ENCODE data around the gene MDFIC.
A peak's percentile ranks its signal among the peaks of the same experiment; 100 is the strongest.

MDFIC gene

DNA sequence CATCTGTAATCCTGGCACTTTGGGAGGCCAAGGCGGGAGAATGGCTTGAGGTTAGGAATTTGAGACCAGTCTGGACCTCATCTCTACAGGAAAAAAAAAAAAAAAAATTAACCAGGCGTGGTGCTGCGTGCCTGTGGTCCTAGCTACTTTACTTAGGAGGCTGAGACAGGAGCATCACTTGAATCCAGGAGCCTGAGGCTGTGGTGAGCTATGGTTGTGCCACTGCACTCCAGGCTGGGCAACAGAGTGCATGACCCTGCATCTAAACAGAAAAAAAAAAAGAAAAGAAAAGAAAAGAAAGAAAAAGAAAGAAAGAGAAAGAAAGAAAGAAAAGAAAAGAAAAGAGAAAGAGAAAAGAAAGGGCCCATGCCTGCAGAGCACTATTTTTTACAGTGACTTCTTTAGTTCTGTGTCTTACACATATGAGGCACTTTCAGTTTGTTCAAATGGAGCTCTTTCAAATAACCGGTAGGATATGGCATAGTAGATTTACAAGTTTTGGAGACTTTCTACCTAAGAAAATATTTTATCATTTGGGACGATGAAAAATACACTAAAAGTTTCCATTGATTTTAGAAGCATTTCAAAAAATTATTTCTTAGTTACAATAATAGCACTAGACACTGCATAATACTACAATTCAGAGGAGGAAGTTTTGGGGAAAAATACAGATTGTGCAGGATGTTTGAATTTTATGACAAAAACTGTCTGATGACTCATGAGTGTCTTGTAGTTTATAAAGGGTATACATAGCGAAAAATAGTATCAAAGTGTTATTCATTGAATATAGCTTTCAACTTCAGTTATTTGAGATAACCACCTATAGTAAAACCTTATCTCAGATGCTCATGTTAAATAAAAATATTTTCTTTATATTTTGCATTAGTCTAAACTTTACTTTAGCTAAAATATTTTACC is 75.9 kb downstream of the MDFIC start:
- no peak for DNase-seq (ENCODE audit: low spot score)

DNA sequence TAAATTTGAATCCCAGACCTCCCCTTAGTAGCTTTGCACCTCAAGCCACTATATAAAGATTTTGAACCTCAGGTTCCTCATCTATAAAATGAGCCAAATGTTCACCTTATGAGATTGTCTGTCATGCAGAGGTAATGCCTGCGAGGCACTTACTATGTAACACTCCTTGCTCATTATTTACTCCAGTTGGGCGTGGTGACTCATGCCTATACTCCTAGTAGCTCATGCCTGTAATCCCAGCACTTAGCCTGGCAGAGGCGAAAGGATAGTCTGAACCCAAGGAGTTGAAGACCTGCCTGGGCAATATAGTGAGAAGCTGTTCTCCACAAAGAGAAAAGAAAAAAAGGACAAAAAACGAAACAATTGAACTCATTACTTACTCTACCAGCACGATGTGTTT is 82.2 kb downstream of the MDFIC start:
- DNase-seq (ENCODE audit: low spot score): no peak

DNA sequence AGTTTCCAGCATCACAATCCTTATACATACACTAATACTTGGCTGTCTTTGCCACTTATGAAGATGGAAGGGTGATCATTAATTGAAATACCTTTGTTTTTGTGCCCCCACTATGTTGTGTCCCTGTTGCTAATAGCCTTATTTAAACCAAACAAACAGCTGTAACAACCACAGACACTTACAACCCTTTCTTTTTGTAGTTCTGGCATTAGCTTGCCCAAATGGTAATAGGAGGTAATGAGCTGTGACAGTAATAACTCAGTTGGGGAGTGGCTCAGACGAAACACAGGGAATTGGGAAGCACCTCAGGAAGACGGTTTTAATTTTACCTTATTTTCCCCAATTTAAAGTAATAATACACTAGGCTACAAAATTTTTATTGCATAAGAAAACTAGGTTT is 83.4 kb downstream of the MDFIC start:
- DNase-seq (ENCODE audit: low spot score): no peak

DNA sequence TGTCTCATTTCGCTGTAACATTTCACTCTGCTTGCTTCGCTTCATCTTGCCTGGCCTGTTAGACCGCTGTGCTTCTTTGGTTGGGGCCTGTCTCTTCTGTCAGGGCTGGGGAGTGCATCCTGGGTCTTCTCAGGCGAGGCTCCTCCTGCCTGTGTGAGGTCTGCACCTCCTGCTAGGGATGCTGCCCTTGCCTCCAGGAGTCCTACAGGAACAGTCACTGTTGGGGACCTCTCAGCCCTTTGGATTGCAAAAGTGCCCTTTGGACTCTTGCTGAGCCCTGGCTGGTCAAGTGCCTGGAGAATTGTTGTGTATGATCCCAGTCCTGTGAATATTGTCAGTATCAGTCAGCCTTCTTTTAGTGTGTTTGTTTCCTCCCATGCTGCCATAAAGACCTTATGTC is 84.1 kb downstream of the MDFIC start:
- no peak for DNase-seq (ENCODE audit: low spot score)

DNA sequence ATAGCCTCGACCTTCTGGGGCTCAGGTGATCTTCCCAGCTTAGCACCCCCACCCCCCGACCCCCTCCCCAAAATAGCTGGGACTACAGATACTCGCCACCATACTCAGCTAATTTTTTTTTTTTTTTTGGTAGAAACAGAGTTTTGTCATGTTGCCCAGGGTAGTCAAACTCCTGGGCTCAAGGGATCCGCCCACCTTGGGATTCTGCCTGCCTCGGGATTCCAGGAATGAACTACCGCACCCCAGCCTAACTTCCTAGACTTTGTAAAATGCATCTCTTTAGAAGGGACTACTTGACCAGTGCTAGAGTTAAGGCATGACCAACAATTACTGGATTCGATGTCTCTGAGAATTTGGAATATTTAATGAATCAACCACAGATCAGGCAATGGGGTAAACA is 85.9 kb downstream of the MDFIC start:
- no peak for DNase-seq (ENCODE audit: low spot score)

DNA sequence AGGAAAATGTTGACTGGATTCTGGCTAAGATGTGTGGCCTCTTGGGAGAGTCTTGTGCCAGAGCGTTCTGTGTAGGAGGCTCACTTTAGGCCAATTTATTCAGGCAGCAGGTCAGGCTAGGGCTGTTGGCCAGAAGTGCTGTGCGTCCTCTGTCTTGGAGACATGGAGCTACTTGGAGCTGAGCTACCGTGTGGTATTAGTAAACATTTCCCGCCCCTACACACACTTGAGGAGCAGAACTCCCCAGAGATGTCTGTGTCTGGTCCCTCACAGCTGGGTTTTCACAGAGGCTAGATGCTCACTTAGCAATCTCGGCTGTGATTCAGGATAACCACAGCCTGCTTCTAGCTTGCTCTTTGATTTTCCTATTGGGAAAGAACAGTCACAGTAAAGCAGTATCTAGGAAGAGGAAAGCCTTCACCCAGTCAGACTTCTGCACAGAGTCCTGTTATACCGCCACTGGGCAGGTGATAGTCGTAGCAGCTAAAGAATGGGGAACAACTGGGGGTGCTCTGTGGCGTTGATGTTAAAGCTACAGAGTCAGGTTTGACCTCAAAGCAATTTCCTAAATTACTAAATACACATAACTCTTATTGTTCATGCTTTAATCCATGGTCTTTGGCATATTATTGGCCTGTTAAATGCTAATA is 86.7 kb downstream of the MDFIC start:
- DNase-seq (ENCODE audit: low spot score): peak; percentile 20

DNA sequence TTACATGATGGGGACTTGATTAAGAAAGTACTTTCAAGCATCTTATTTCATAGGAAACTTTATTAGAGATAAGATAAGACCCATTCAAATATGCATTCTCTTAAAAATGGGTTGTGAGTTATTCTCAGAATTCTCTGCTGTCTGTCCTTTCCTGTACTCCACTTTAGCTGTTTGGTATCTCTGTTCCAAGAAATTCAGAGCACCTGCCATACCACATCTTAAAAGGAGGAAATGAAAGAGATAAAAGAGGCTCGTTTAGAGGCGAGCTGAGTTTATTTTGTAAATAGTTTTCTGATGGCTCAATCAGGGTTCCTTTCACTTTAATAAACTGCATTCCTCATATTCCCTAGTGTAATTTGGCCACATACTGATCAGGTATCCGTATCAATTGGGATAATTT is 87.2 kb downstream of the MDFIC start:
- DNase-seq (ENCODE audit: low spot score): no peak

DNA sequence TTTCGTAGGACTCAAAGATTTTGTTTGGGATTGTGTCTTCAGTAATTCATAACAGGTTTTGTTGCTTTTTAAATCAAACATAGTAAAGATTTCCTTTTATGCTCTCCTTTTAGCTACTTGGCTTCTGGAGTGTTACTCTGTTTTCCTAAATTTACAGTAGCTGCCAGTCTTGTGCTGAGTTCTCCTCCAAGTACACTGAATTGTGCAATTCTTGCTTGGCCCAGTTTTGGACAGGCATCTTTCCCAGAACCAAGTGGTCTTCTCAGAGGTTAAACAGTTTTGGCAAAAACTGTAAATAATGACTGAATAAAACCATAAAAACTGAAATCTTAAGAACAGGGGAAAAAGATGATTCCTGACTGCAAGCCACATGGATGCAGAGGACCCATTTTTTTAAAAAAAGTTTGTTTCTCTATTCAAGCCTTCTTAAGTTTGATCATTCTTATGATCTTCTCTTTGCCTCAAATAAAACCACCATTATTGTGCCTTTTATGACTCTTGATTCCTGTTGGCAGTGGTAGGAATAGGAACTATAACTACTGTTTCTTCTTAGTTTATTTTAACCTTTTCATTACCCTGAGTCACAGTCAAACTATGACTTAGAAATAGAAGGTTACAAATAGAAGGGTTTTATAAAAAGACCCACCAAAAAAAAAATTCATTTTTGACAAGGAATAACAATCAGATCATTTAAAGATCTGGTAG is 88.0 kb downstream of the MDFIC start:
- no peak for DNase-seq (ENCODE audit: low spot score)

DNA sequence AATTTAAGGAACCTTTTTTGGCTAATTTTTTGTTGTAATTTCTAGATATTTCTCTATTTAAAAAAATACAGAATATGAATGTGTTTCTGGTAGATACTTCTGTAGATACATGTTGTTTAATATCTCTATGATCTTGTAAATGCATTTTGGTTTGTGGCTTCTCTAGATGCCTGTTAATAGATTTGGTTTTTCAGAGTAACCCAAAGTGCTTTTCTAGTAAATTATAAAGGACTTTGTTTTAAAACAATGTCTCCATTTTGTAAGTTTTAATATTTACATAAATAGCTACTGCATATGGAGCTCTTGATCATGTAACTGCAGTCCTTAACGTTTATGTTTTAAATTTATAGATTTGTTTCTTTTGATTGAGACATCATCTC is 88.5 kb downstream of the MDFIC start:
- no peak for DNase-seq (ENCODE audit: low spot score)

DNA sequence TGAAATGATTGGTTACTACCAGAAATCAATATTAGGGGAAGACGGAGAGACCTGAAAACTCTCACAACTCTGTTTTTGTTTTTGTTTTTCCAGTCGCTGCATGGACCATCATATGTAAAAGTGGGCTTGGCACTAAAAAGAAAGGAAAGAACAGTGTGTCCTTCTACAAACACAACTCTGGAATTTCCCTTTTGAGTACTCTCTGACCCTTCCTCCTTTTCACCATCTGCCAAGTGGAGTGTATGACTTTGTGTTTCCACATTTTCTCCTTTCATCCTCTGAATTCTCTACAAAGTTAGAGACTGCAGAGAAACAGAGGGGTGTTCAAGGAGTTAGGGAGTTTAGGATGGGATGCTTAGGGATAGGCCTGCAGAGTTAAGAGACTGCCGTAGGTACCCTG is 92.0 kb downstream of the MDFIC start:
- no peak for DNase-seq (ENCODE audit: low spot score)

DNA sequence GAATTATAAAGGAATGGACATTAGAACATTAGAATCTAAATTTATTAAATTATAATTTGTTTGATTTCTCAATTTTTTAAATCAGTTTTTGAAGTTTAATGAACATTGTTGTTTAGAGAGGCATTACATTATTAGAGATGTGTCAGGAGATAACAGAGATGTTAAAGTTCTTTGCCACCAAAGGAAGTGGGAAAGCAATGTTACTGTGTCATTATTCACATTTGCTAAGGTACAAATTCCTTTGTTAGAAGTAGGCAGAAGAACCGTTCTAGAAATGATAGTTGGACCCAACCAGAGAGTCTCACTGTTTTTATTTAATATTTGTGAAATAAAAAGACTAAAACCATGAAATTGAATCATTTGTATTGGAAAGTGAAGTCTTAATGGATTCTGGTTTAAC is 92.9 kb downstream of the MDFIC start:
- DNase-seq (ENCODE audit: low spot score): no peak

DNA sequence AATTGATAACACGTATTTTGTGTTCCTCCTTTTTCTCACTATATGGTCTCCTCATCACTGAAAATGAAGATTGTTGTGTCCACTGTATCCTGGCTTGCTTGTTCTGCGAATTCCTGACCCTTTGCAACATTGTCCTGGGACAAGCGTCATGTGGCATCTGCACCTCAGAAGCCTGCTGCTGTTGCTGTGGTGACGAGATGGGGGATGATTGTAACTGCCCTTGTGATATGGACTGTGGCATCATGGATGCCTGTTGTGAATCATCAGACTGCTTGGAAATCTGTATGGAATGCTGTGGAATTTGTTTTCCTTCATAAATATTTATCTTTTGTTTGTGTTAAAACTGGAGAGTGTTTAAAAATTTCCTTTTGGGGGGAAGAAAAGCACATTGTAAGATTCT is 93.7 kb downstream of the MDFIC start:
- DNase-seq (ENCODE audit: low spot score): peak; percentile 87

DNA sequence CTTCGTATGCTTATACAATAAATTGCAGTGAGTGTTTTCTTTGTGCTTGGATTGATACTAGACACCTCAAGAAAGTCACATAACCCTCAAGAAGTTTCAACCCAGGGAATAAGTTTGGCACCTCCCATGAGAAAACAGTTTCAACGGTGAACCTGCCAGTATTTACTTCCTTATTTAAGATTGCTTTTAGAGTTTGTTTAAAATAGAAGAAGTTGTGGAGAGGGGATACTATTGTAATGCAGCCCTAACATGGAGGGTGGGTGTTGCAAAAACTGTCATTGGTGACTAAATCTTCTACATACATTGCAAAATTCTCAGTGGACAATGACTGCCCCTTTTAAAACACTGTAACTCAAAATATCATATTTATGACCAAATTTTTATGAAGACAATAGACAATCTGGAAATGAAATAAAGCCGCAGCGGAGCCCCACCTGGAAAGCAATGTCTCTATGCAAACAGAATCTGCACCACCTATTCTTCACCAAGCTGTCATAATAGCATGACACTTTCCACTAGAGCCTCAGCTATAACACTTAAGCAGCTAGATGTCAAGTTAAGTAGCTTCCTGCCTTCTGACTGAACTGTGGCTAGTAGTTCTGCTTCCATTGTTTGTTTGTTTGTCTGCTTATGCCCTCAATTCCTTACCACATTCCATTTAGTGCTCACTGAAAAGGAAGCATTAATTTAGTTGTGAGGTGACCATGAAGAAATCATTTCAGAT is 98.2 kb downstream of the MDFIC start:
- DNase-seq (ENCODE audit: low spot score): no peak

DNA sequence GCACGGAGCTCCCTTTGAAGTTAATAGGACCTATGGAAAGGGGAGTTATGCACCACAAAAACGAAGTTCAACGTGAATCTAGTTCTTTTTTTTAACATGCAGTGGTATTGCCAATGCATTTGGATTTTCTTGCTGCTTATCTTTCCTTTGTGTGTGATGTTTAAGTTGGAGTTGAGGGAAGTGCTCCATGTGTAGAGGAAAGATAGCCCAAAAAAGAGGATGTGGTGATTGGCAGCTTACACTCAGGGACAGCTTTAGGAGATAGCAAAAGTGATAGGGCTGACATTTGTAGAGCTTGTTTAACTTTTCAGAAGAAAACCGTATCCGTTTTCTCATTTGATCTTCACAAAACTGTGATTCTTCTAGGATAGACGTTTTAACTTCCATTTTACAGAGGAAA is 101.3 kb downstream of the MDFIC start:
- no peak for DNase-seq (ENCODE audit: low spot score)

DNA sequence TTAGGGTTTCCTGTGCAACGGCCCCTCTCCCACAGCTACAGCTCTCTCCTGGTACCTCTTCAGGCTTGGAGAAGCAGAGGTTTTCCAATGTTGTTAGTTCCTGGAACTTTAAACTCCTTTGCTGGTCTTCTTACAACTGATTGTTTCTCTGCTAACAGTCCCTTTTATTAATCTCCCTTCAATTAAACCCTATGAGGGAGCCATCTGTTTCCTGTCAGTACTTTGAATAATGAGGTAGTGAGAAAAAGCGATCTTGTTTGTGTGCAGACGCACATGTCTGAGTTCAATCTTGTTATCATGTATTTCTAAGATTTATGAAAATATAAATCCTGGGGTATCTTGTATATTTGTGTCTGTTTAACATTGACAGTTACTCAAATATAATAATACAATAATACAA is 102.4 kb downstream of the MDFIC start:
- DNase-seq (ENCODE audit: low spot score): no peak

DNA sequence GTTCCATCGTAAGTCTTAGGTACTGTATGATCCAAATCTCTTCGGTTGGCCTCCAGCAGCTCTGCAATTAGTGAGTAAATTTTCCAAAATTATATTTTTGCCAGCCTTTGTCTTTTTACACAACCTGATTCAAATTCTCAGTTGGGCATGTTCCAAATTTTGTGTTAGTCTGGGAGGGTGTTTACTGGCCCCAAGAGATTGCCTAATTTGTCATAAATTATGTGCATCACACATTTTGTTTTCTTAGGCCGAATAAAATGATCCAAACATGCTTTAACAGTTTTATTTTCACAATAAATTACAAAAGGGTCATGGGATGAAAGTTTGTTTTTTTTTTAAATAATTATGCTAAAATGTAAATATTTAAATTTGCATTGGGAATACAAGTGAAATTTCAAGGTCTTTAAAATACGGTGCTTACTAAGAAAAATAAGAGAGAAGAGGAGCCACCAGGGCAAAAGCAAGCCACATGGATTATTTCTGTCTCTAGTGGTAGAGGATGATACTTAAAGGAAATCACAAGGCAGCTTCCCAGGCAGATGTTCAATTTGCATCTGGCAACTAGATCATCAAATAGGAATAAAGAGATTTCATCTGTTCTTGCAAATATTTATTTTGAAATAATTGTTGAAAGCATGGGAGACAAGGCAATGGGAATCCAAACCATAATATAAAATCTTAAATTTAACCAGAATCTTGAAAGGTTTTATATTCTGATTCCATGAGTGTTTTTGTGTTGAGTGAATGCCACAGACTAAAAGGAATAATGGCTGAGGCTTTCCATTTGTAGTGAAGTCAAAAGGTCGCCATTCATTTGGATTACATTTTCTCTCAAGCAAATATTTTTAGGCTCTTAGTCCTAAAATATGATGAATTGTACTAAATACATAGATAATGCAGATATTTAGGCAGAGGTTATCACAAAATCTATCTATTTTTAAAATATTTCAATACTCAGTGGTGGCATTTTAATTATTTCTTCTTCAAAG is 111.1 kb downstream of the MDFIC start:
- no peak for DNase-seq (ENCODE audit: low spot score)

DNA sequence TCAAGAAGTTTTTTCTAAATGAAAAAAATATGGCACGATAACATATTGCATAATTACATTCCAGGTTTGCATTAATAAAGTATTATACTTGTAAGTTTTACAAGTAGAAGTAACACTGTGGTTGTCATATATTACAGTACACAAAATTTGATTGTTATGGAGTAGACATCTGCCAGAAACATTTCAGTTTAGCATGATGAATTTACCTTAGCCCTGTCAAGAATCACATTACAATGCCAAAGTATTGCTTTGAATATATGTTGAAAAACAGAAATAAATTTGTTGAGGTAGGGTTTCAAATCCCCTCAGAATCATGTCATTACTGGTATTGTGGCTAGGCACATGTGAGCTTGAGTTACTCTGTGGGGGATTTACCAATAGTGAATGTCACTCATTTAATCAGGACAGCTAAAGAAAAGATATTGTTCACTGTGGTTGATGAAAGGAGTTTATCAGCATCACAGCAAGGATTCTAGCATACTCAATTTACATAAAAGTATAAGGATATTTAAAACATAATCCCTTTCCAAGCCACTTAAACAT is 112.1 kb downstream of the MDFIC start:
- no peak for DNase-seq (ENCODE audit: low spot score)

DNA sequence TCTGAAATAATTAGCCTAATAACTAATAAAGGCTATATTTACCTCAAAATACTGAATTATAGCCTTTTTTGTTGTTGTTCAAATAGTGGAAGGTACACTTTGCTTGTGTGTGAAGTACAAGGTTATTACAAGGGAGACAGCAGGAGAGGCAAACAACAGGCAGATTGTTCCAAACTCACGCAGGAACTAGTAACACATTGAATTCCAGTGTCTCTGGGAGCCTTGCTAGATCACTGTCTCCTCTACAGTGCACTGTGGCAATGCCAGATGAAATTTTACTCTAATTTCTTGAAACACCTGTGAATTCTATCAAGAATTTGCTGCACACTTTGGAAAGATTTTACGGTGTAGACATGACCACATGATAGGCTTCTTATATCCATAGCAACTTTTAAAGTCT is 112.6 kb downstream of the MDFIC start:
- no peak for DNase-seq (ENCODE audit: low spot score)

DNA sequence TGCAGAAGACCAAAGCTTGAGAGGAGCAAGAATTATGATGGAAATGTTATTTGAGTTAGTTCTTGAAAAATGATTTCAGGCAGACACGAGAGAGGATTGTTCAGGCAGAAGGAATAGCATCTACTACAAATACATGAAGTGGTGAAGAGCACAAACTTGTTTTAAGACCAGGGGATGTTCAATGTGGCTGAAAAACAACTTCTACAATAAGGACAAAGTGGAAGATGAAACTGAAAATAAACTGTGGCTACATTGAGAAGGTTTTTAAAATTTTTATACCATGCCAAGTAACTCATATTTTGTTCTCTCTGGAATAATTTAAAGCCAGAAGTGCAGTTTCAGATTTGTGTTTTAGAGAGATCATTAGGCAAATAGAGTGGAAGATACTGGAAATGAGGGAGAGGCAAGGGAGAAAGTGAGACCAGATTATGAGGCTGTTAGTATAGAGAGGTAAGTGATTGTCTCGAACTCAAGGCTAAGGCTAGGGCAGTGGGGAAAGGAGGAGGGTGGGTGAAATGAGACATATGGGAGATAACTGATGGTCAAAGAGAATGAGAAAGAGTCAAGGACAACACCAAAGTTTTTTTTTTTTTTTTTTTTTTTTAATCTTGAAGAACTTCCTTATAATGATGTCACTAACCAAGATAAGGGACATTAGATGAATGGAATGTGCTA is 115.4 kb downstream of the MDFIC start:
- no peak for DNase-seq (ENCODE audit: low spot score)

DNA sequence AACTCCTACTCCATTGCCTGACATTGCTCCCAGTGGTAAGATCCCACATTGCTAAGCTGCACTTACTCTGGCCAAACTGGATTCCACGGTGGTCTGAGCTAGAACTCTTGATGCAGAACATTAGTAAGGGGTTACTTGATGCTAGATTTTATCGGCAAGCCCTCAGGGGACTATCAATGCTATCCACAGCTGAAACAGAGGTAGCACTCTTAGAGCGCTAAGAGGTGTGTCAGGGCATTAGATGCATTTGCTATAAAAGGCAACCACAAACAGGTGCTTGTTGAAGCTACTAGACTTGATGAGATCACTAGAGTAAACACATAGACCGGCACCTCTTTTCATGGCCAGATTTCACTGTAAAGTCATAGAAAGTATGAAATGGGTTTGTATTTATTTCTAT is 116.3 kb downstream of the MDFIC start:
- no peak for DNase-seq (ENCODE audit: low spot score)
